T-cell (primary cell): Measurements from ENCODE around the gene CRIP1. TPM values are rescaled to one million over a fixed set of nuclear protein-coding genes. Genes with fewer than 3 reads are reported as not detected.

Source experiments
- ATAC-seq, 4 experiments: fragments of 200-7000 bp in 3 of 4; fragments of 150-1000 bp in 1 of 4; cut with Tn5 transposase; replicated peaks in 1 of 4; 1 replicate in 3 of 4; 2 replicates in 1 of 4; pipeline ENCODE4 v1.10.0; 2021; ENCODE audit warnings: moderate library complexity in 3 of 4, mild to moderate bottlenecking in 2 of 4, moderate number of reproducible peaks in 1 of 4
- CTCF ChIA-PET, 2 donors: fragments of 300-600 bp; sonication (Branson Sonifier 250); formaldehyde crosslinking; loops; one replicate each; lab custom pipeline; 2022; ENCODE audit warnings: antibody characterized with exemption in 2 of 2; lab: Charles Lee
- POLR2A ChIA-PET, 2 donors: fragments of 300-600 bp; sonication (Branson Sonifier 250); formaldehyde crosslinking; loops; one replicate each; lab custom pipeline; 2022; ENCODE audit warnings: antibody characterized with exemption in 2 of 2; lab: Charles Lee
- DNase-seq, 35 experiments: peaks; one replicate each; pipeline versions ENCODE4 v3.0.0 to v3.0.0-alpha.2; 2013 to 2023
- H3K27ac ChIP-seq: one replicate; pipeline ENCODE4 v1.5.1; 2013; ENCODE audit warnings: low read length
- H3K27me3 ChIP-seq, 2 experiments: replicated peaks in 1 of 2; 1 replicate in 1 of 2; 2 replicates in 1 of 2; pipeline versions ENCODE4 v1.6.1 to v1.7.0; 2013; ENCODE audit warnings: low read length in 1 of 2, mixed read lengths in 1 of 2; ENCODE audit not compliant: control insufficient read depth in 2 of 2, insufficient read depth in 2 of 2; ENCODE audit errors: extremely low read depth in 1 of 2
- H3K36me3 ChIP-seq, 2 donors: 1 replicate in 1 of 2; 2 replicates in 1 of 2; pipeline versions ENCODE4 v1.6.1 to v1.7.0; 2013; ENCODE audit warnings: low read length in 1 of 2; ENCODE audit not compliant: control insufficient read depth in 2 of 2, insufficient read depth in 1 of 2; ENCODE audit errors: extremely low read depth in 1 of 2
- H3K4me1 ChIP-seq, 2 experiments: 1 replicate in 1 of 2; 2 replicates in 1 of 2; pipeline versions ENCODE4 v1.6.1 to v1.7.0; 2013; ENCODE audit warnings: low read length in 2 of 2, mixed read lengths in 1 of 2; ENCODE audit not compliant: insufficient read depth in 2 of 2, control insufficient read depth in 1 of 2; ENCODE audit errors: extremely low read depth in 1 of 2
- H3K4me3 ChIP-seq, 2 donors: 1 replicate in 1 of 2; 2 replicates in 1 of 2; pipeline versions ENCODE4 v1.5.1 to v1.7.0; 2013; ENCODE audit warnings: mild to moderate bottlenecking in 2 of 2, low read length in 1 of 2, moderate library complexity in 1 of 2; ENCODE audit not compliant: control insufficient read depth in 1 of 2; ENCODE audit errors: extremely low read depth in 1 of 2
- H3K9me3 ChIP-seq: 2 replicates; pipeline ENCODE4 v1.7.0; 2013
- H3K27ac Mint-ChIP-seq, 2 donors: one replicate each; pipeline ENCODE4 v1.8.0; 2020 to 2021; ENCODE audit warnings: mild to moderate bottlenecking in 2 of 2, mixed read lengths in 2 of 2
- H3K27me3 Mint-ChIP-seq, 2 donors: one replicate each; pipeline ENCODE4 v1.8.0; 2021 to 2022; ENCODE audit warnings: mixed read lengths in 2 of 2
- H3K36me3 Mint-ChIP-seq: one replicate; pipeline ENCODE4 v1.8.0; 2021; ENCODE audit warnings: mixed read lengths
- H3K4me1 Mint-ChIP-seq, 3 donors: one replicate each; pipeline ENCODE4 v1.8.0; 2020 to 2022; ENCODE audit warnings: mixed read lengths in 3 of 3, mild to moderate bottlenecking in 1 of 3
- H3K4me3 Mint-ChIP-seq, 3 donors: one replicate each; pipeline ENCODE4 v1.8.0; 2020 to 2022; ENCODE audit warnings: mild to moderate bottlenecking in 3 of 3, mixed read lengths in 3 of 3, moderate library complexity in 3 of 3
- H3K9me3 Mint-ChIP-seq, 3 donors: one replicate each; pipeline ENCODE4 v1.8.0; 2020 to 2022; ENCODE audit warnings: mixed read lengths in 3 of 3
- WGBS: methylation state at CpG from one replicate; pipeline ENCODE4 v1.1.5; 2013; ENCODE audit warnings: missing lambda C conversion rate; ENCODE audit not compliant: insufficient coverage; 5-methylcytosine and 5-hydroxymethylcytosine counted together
- total RNA-seq, 35 experiments: library from RNA in 6 of 35; stranded (reverse) in 6 of 35; fragments of 120-200 nt in 1 of 35; gene quantifications; one replicate each; pipeline versions ENCODE4 v1.2.1 to v1.2.4 and lab custom pipeline; 2013 to 2026

Gene CRIP1
- total RNA-seq, 5 donors from 2014 or later (not counting 1 experiment from before 2014, with no cell fraction given), result 224 to 477 (median 329) TPM

DNA sequence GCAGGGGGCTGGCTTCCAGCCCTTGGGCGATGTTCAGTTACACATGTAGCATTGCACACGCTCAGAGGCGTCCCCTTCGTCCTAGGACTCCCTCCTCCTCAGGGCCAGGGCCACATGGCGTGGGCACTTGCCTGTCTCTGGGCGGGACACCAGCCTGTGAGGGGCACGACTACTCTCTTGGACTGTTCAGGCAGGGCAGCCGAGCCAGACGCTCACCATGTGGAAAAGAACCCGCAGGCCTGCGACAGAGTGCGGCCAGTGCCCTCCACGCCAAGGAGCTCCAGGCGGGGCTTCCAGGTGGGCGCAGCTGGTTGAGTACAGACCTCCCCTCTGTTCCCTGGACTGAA lies 46.2 kb upstream of the CRIP1 start:
- no peak overlapping the region for H3K27ac ChIP-seq
- H3K36me3 Mint-ChIP-seq, result peaks cover 4% of the 10 kb centered on the region
- no peaks in the 10 kb centered on the region for H3K27me3 Mint-ChIP-seq
- H3K27ac Mint-ChIP-seq, result no peak overlapping the region
- H3K9me3 Mint-ChIP-seq, result no peaks in the 10 kb centered on the region
- H3K4me3 Mint-ChIP-seq, result no peak overlapping the region
- H3K27me3 ChIP-seq, result no peaks in the 10 kb centered on the region
- ATAC-seq (no peak), DNase-seq (no peak)
- peaks cover 7 to 14% (median 7%) of the 10 kb centered on the region in 3 donors for H3K4me1 Mint-ChIP-seq
- WGBS, result over 99% methylated on average over 12 of the region's 15 CpGs
- POLR2A ChIA-PET, result no interaction called here
- peaks cover 0 to 14% of the 10 kb centered on the region in 2 experiments for H3K4me1 ChIP-seq
- H3K9me3 ChIP-seq, result no peaks in the 10 kb centered on the region
- H3K4me3 ChIP-seq, result no peak overlapping the region
- H3K36me3 ChIP-seq, result peaks cover 14 to 27% of the 10 kb centered on the region in 2 donors
- CTCF ChIA-PET, result no interaction called here

DNA sequence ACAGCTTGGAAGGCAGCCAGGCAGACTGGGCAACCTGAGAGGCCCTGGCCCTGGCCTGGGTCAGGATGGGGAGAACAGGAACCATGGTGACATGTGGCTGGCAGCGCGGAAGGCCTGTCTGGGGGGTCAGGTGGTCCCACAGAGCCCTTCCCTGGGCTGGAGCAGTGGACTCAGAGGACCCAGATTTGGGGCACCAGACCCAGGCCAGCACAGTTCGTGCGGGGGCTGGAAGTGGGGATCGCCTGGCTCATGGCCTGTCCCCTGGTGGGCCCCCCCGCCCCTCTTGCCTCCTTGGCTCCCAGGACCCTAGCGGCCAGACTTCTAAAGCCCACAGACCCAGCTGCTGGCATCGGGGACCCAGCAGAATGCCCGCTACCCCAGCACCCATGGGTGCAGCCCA lies 45.7 kb upstream of the CRIP1 start:
- H3K4me3 Mint-ChIP-seq, result no peak overlapping the region
- H3K36me3 Mint-ChIP-seq, result peaks cover 4% of the 10 kb centered on the region
- peaks cover 4 to 10% (median 4%) of the 10 kb centered on the region in 3 donors for H3K4me1 Mint-ChIP-seq
- no peak for ATAC-seq
- ChIA-PET CTCF (no interaction called here), POLR2A (no interaction called here)
- Histone ChIP-seq H3K4me1 (peaks cover 0 to 14% of the 10 kb centered on the region in 2 experiments), H3K9me3 (no peaks in the 10 kb centered on the region), H3K36me3 (peaks cover 14 to 27% of the 10 kb centered on the region in 2 donors), H3K4me3 (no peak overlapping the region), H3K27ac (no peak overlapping the region), H3K27me3 (no peaks in the 10 kb centered on the region)
- no peaks in the 10 kb centered on the region for H3K9me3 Mint-ChIP-seq
- H3K27me3 Mint-ChIP-seq, result no peaks in the 10 kb centered on the region
- no peak overlapping the region for H3K27ac Mint-ChIP-seq
- no peak for DNase-seq
- WGBS, result 98% methylated on average over 9 of the region's 9 CpGs

DNA sequence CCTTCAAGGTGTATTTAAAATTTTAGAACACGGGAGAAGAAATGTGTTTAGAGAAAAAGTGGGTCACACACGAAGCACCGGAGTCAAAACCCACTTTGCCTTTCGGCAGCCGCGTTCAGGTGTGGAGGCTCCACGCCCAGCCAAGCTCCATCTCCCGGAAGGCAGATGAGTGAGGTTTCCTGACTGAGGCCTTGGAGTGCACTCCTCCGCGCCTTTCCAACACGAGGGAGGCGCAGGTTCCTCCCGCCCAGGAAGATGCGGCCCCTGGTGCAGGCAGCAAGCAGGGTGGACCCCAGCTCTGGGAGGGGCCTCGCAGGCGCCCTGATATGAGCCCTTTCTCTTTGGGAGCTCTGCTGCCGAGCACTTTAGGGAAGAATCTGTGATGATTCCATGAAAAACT lies 44.6 kb upstream of the CRIP1 start:
- no peak for ATAC-seq
- 96% methylated on average over 11 of the region's 17 CpGs for WGBS
- Mint-ChIP-seq H3K27ac (no peak overlapping the region), H3K4me3 (no peak overlapping the region), H3K36me3 (peaks cover 4% of the 10 kb centered on the region), H3K27me3 (no peaks in the 10 kb centered on the region), H3K4me1 (peaks cover 2 to 5% (median 2%) of the 10 kb centered on the region in 3 donors), H3K9me3 (no peaks in the 10 kb centered on the region)
- H3K9me3 ChIP-seq, result no peaks in the 10 kb centered on the region
- no peak overlapping the region for H3K4me3 ChIP-seq
- ChIA-PET POLR2A (no interaction called here), CTCF (no interaction called here)
- H3K4me1 ChIP-seq, result peaks cover 0 to 12% of the 10 kb centered on the region in 2 experiments
- DNase-seq, result no peak
- H3K27ac ChIP-seq, result no peak overlapping the region
- no peaks in the 10 kb centered on the region for H3K27me3 ChIP-seq
- peaks cover 17 to 23% of the 10 kb centered on the region in 2 donors for H3K36me3 ChIP-seq

DNA sequence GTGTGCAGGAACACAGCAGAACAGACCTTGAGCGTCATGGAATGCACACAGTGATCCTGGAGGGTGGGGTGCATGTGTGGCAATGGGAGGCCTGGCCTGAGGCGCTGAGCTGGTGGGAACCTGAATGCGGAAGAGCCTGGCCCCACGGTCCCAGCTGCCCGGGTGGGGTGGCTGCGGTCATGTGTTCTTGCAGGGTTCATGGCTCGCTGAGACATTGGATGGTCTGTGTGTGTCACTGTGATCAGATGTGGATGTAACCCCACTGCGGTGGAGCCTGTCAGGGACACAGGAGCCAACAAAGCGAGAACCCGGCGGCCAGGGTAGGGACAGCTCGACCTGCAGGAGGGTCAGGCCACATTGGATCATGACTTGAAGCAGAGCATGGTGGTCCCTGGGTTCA lies 43.9 kb upstream of the CRIP1 start:
- H3K9me3 ChIP-seq, result no peaks in the 10 kb centered on the region
- ATAC-seq (no peak), DNase-seq (no peak)
- H3K27me3 ChIP-seq, result no peaks in the 10 kb centered on the region
- ChIA-PET CTCF (no interaction called here), POLR2A (no interaction called here)
- H3K27ac Mint-ChIP-seq, result no peak overlapping the region
- no peak overlapping the region for H3K27ac ChIP-seq
- no peak overlapping the region for H3K4me3 Mint-ChIP-seq
- H3K4me1 Mint-ChIP-seq, result peaks cover 2 to 5% (median 2%) of the 10 kb centered on the region in 3 donors
- H3K36me3 Mint-ChIP-seq, result peaks cover 4% of the 10 kb centered on the region
- H3K36me3 ChIP-seq, result peaks cover 18 to 23% of the 10 kb centered on the region in 2 donors
- no peaks in the 10 kb centered on the region for H3K27me3 Mint-ChIP-seq
- H3K4me1 ChIP-seq, result peaks cover 0 to 8% of the 10 kb centered on the region in 2 experiments
- 90% methylated on average over 12 of the region's 12 CpGs for WGBS
- H3K9me3 Mint-ChIP-seq, result no peaks in the 10 kb centered on the region
- no peak overlapping the region for H3K4me3 ChIP-seq

DNA sequence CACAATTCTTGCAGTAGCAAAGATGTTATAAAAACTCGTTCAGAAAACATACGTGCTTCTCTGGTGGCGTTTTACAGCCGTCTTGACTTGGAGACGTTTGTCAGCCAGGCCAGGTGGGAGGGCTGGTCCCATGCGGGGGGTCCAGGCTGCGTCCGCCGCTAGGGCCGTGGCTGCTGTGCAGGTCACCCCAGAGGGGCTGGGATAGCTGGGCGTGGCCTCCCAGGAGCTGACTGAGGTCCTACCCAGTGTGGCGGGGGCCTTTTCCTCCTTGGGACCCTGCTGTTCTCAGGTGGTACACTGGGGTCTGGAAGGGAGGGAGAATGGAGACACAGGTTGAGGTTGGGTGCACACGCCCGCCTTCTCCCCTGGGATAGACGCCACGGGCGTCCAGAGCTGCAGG lies 41.8 kb upstream of the CRIP1 start:
- H3K9me3 Mint-ChIP-seq, result no peaks in the 10 kb centered on the region
- H3K27me3 Mint-ChIP-seq, result no peaks in the 10 kb centered on the region
- Histone ChIP-seq H3K27me3 (no peaks in the 10 kb centered on the region), H3K4me1 (peaks cover 0 to 13% of the 10 kb centered on the region in 2 experiments), H3K27ac (no peak overlapping the region), H3K9me3 (no peaks in the 10 kb centered on the region), H3K36me3 (peaks cover 13 to 23% of the 10 kb centered on the region in 2 donors), H3K4me3 (no peak overlapping the region)
- CTCF ChIA-PET, result interaction anchor here in 1 of 2 donors (0.6 kb wide), 1 partner anchor 654 kb away, joined by 6 read pairs; no protein-coding TSS in a partner anchor
- ATAC-seq (no peak), DNase-seq (no peak)
- H3K36me3 Mint-ChIP-seq, result peaks cover 4% of the 10 kb centered on the region
- H3K4me1 Mint-ChIP-seq, result no peaks in the 10 kb centered on the region
- no peak overlapping the region for H3K4me3 Mint-ChIP-seq
- POLR2A ChIA-PET, result no interaction called here
- WGBS, result 96% methylated on average over 17 of the region's 17 CpGs
- H3K27ac Mint-ChIP-seq, result no peak overlapping the region

DNA sequence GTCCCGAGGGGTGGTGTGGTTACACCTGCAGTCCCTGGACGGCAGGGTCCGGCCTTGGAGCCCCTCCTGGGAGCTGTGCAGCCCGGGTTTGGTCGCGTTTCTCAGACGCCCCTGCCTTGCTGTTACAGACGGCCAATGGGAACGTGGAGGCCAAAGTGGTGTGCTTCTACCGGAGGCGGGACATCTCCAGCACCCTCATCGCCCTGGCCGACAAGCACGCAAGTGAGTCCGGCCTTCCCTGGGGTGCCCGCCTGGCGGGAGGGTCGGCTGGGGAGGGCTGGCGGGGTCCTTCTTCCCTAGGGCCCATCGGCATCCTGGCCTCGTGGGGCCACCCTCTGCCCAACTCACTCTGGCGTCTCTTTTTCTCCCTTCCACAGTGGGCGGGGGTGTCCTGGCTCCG lies 41.4 kb upstream of the CRIP1 start:
- no peak for DNase-seq
- no peaks in the 10 kb centered on the region for H3K9me3 ChIP-seq
- Mint-ChIP-seq H3K4me1 (no peaks in the 10 kb centered on the region), H3K4me3 (no peak overlapping the region), H3K9me3 (no peaks in the 10 kb centered on the region), H3K27me3 (no peaks in the 10 kb centered on the region), H3K36me3 (peaks cover 4% of the 10 kb centered on the region), H3K27ac (no peak overlapping the region)
- H3K27ac ChIP-seq, result no peak overlapping the region
- ChIA-PET POLR2A (no interaction called here), CTCF (interaction anchor here in 1 of 2 donors (0.6 kb wide), 1 partner anchor 655 kb away, joined by 6 read pairs; no protein-coding TSS in a partner anchor)
- H3K36me3 ChIP-seq, result peaks cover 15 to 21% of the 10 kb centered on the region in 2 donors
- peaks cover 0 to 13% of the 10 kb centered on the region in 2 experiments for H3K4me1 ChIP-seq
- no peak for ATAC-seq
- H3K27me3 ChIP-seq, result no peaks in the 10 kb centered on the region
- WGBS, result 95% methylated on average over 17 of the region's 24 CpGs
- no peak overlapping the region for H3K4me3 ChIP-seq
